Skin epidermis (tissue), 12 donors: ENCODE measurements around the gene SLC24A3.

Experiments
- H3K27ac ChIP-seq, 21 experiments: fragments of 200-600 bp; sonication (generic) in 11 of 21; one replicate each; pipeline ENCODE4 v1.5.0; 2020; ENCODE audit warnings: mild to moderate bottlenecking in 3 of 21, inconsistent platforms in 2 of 21, moderate library complexity in 2 of 21
- H3K4me3 ChIP-seq, 7 experiments: fragments of 200-600 bp; sonication (generic) in 2 of 7; one replicate each; pipeline ENCODE4 v1.5.0; 2020; ENCODE audit warnings: inconsistent platforms in 2 of 7, mild to moderate bottlenecking in 2 of 7, moderate library complexity in 1 of 7

The SLC24A3 gene

DNA sequence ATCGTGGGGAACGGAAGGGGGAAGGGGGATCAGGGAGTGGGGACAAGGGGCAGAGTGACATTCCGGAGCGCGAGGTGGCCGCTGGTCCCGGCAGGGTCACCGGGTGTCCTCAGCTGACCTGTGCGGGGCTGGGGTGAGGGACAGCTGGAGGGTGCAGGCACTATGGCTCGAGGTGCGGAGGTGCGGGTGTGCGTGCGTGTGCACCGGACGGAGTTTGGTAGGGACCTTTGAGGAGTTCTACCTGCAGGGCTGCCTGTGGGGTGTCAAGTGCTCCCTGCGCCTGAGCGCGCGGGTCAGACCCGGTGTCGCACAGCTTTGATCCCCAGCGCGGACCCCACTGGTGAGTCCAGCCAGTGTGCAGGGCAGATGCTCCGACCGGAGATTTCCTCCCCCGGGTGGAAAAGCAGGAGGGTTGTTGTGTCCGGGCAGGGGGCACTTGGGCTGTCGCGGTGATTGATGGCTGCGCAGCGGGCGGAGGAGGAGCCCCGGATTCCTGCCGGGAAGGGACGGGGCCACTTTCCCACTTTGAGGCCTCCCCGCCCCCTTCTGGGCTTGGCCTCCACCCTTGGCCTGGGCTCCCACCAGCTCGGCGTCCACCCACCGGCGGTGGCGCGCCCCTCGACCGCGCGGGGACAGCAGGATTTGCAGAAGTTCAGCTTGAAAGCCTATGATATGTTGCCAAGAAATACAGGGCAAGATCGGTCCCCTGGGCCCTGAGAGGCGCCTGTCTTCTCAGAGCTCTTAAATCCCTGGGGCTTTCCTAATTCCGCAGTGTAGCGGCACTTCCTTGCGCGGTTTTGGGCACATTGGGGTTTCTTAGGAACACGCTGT, 546.3 kb downstream of the SLC24A3 start:
- peak overlapping the region; percentile 50 to 66 (median 55) for H3K4me3 ChIP-seq
- peak overlapping the region; percentile 47 to 95 (median 90) for H3K27ac ChIP-seq

DNA sequence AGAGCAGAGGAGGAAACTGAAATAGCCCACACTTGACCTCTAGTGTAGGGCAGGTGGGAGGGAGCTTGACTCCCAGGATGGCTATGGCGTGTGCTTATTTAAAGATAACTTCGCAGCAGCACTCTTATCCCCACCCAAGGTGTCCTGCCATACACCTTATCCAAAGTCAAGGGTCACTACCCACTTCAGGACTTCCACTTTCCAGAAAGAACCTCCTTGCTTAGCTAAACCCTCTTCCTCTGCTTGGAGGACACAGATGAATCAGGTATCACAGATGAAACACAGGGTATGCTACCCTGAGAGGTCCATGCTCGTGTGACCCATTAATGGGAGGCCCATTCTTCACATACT, 547.9 kb downstream of the SLC24A3 start:
- peak overlapping the region in 5 of 21 experiments; percentile 9 to 95 (median 91) for H3K27ac ChIP-seq
- H3K4me3 ChIP-seq, result no peak overlapping the region

DNA sequence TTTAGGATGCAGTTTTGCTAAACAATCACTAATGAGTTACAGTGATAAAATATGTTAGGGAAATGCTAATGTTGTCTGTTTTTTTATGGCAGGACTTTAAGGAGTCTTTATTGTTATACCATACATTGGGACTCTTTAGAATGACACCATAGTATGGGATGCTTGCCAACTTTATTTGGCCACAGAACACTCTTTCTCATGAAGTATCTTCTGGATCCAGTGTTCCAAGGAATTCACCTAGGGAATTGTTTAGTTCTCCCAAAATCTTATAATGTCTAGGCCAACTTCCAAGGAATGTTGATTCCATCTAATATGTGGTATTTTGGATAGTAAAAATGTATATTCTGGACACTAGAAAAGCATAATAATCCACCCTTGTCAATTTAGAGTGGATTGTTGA, 548.9 kb downstream of the SLC24A3 start:
- H3K4me3 ChIP-seq, result no peak overlapping the region
- H3K27ac ChIP-seq, result no peak overlapping the region

DNA sequence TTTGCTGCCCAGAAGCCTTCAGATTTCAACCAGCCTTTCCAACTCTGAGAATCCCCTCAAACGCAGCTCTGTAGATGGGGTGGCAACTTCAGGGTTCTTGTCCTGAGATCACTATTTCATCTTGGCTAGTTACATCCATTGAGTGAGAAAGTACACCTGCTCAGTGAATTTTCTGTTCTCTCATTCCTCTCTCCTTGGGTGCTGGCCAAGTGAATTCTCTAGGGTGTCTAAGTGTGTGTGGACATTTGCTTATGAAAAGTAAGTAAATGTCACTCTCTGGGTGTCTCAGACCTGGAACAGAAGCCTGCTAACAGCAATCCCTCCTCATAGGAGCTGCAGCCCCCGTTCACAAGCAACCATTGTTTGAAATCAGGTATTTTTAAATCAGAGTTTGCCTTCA, 549.4 kb downstream of the SLC24A3 start:
- Histone ChIP-seq H3K4me3 (no peak overlapping the region), H3K27ac (no peak overlapping the region)

DNA sequence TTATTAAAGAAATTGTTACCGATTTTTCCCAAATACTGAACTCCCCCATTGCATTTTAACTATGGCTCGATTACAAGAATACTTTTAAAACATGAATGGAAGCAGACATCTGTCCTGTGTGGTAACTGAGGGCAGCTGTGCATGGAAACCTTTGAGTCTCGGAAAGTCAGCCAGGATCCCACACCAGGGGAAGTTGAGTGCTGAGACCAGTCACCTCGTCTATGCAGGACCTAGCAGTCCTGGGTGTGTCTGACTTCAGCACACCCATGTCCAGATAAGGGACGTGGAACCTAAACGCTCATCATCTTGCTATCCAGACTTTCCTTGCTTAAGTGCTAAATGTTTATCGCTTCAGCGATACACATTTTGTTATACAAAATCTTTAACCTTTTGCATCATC, 551.8 kb downstream of the SLC24A3 start:
- no peak overlapping the region for H3K4me3 ChIP-seq
- H3K27ac ChIP-seq, result no peak overlapping the region

DNA sequence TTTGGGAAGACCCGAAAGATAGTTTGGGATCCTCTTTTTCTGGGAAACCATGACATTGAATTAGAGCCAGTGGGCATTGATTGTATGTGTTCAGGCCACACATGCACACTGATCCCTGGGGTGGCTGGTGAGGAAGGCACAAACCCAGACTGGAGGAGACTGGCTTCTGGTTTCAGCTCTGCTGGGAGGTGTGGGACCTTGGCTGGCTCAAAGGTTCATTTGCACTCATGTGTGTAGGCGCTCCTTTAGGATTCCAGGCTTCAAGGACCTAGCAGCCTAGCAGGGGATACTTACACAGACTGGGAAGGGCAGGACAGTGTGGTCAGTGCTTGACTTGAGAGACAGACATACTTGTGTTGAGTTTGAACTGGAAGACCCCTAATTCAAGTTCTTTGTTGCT, 552.8 kb downstream of the SLC24A3 start:
- no peak overlapping the region for H3K27ac ChIP-seq
- no peak overlapping the region for H3K4me3 ChIP-seq

DNA sequence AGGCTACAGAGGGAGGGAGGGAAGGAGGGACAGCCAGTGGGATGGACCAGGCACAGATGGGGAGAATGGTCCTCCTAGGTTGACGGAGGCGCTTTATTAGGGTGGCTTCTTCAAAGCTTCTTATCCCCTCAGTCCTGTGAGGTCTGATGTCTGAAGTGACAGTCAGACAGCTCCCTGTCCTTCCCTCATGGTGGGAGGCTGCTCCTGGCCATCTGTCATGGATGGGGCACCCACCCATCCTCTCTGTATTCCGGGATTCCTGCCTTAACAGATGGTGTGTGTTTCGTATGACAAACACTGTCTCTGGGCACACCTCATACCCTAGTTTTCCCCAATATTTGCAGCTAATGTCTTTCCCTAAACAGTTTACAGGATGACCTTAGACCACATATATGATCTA, 553.5 kb downstream of the SLC24A3 start:
- Histone ChIP-seq H3K4me3 (no peak overlapping the region), H3K27ac (no peak overlapping the region)

DNA sequence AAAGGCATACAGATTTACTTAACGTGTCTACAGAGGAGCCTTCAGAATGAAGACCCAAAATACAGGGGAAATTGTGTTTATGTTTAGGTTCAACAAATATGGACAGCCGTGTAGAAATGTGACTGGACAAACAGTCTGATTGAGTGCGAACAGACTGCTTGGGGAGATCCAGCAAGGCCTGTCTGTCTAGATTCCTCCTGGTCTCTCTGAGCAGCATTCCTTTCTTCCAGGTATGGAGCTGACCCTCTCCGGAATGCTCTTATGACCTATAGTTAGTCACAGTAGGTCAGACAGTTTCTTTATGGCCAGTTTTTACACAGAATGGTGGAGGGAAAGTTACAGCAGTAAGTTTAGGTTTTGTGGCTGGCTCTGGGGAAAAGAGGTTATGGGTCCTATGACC, 554.6 kb downstream of the SLC24A3 start:
- Histone ChIP-seq H3K4me3 (no peak overlapping the region), H3K27ac (no peak overlapping the region)

DNA sequence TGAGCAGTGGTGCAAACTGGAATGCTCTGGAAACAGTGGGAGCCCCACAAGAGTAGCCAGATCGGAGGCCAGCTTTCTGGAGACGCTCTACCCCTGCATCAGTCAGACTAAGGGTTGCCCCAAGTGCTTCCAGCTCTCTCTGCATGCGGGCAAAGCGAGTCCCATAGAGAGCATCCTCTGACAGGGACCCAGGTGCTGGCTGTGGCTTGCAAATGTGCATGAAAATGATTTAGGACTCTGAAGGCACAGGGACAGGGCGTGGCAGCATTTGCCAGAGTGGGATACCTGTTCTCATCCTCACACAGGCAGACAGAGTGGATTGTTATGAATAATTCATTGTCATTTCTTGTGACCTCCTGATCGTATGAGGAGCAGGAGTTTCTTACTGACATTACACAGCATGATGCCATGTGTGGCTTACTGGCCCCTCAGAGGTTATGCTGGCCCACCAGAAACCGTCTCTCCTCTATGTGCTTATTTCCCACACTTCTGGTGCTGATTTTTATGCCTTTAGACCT, 555.9 kb downstream of the SLC24A3 start:
- H3K4me3 ChIP-seq, result no peak overlapping the region
- no peak overlapping the region for H3K27ac ChIP-seq

DNA sequence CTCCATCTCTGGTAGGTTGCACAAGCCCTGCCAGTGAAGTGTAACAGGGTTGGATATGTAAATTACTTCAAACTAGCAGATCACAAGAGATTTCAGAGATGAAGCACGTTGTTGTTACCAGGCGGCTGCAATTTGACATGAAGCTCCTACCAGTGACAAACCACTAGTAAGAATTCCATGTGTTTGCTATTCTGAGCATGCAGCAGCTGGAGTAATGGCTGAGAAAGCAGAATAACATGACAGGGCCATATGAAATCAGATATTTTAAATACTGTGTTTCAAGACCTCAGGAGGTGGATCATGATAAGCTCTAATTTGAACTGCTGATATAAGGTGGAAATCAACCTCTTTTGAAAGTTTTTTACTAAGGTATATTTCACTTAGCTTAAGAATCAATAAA, 557.1 kb downstream of the SLC24A3 start:
- H3K27ac ChIP-seq, result peak overlapping the region in 1 of 21 experiments; percentile 10
- H3K4me3 ChIP-seq, result no peak overlapping the region

DNA sequence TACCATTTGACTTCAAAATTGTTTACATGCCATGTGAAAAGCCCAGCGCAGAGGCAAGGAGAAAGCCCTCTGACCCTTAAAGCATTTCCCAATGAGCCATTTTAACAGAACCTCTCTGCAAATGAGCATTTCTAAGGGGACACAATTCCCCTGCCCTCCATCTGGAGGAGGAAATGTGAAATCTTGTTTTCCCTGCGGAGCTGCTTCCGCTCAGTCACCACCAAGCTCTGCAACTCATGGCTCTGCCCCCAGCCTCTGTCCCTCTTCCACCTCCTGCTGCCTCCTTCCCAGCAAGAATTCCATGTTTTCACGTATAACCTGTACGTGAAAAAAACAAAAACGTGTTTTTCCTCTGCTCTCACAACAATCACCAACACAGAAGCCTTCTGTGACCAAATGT, 557.9 kb downstream of the SLC24A3 start:
- Histone ChIP-seq H3K27ac (no peak overlapping the region), H3K4me3 (no peak overlapping the region)

DNA sequence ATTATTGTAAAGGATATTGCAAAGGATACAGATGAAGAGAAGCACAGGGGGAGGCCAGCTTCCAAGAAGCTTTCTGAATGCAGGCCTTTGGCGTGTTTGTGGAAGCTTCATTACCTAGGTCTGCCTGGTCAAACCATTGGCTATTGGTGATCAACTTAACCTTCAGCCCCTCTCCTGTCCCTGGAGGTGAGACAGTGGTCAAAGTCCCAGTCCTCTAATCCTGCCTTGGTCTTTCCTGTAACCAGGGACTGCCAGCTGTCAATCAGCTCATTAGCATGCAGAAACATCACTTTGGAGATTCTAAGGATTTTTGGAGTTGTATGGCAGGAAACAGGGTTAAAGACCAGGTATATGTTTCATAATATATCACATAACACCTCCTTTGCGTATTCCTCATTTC, 558.6 kb downstream of the SLC24A3 start:
- H3K27ac ChIP-seq, result no peak overlapping the region
- no peak overlapping the region for H3K4me3 ChIP-seq
